Caki2 (cell line): Measurements from ENCODE around the gene N4BP2L2. TPM values are rescaled to one million over a fixed set of nuclear protein-coding genes. Genes with fewer than 3 reads are reported as not detected.

Experiments
- DNase-seq: peaks from one replicate; pipeline ENCODE4 v3.0.0-alpha.2; 2015; ENCODE audit warnings: low read depth
- in situ Hi-C: cut with HindIII; loops from 2 replicates; pipeline ENCODE4 v1.10.0; 2016; ENCODE audit warnings: low sequenced_read_pairs, low pct_unique_long_range_greater_than_20kb, mixed read lengths
- total RNA-seq: library from RNA; depleted of rRNA; stranded (reverse); fragments of >200 nt; shearing (Covaris generic); gene quantifications from 2 replicates; pipeline ENCODE4 v1.2.3, GENCODE V29; 2014; ENCODE audit warnings: low replicate concordance

The N4BP2L2 gene
- total RNA-seq, 1 experiment from 2014 or later = 39.9 TPM

GRCh38 chr13:32476021-32476731 is 62.4 kb downstream of the N4BP2L2 start:
- DNase-seq = no peak
- in situ Hi-C loops = no loop called here

GRCh38 chr13:32474999-32475792 is 63.4 kb downstream of the N4BP2L2 start:
- DNase-seq = no peak
- in situ Hi-C loops = no loop called here

- no peak for DNase-seq
- in situ Hi-C loops = no loop called here
Observed at GRCh38 chr13:32473650-32474049, 64.9 kb downstream of the N4BP2L2 start.

GRCh38 chr13:32472194-32472621 is 66.4 kb downstream of the N4BP2L2 start:
- in situ Hi-C loops = no loop called here

GRCh38 chr13:32471187-32471922 is 67.2 kb downstream of the N4BP2L2 start:
- DNase-seq = no peak
- in situ Hi-C loops = no loop called here

More at GRCh38 chr13:32472194-32472621, 66.4 kb downstream of the N4BP2L2 start:
- no peak for DNase-seq

GRCh38 chr13:32468502-32469142 is 70.0 kb downstream of the N4BP2L2 start:
- in situ Hi-C loops = no loop called here
- no peak for DNase-seq

- in situ Hi-C loops = no loop called here
- no peak for DNase-seq
Observed at GRCh38 chr13:32456591-32456990, 82.0 kb downstream of the N4BP2L2 start.

GRCh38 chr13:32455594-32455903 is 83.0 kb downstream of the N4BP2L2 start:
- in situ Hi-C loops = no loop called here
- DNase-seq = no peak

- in situ Hi-C loops = no loop called here
- DNase-seq = no peak
Observed at GRCh38 chr13:32454886-32455593, 83.6 kb downstream of the N4BP2L2 start.

GRCh38 chr13:32453981-32454380 is 84.6 kb downstream of the N4BP2L2 start:
- DNase-seq = no peak
- in situ Hi-C loops = no loop called here

GRCh38 chr13:32448972-32449371 is 89.6 kb downstream of the N4BP2L2 start:
- in situ Hi-C loops = no loop called here
- DNase-seq = no peak

- in situ Hi-C loops = no loop called here
- peak; percentile 19 for DNase-seq
Observed at GRCh38 chr13:32447894-32448623, 90.5 kb downstream of the N4BP2L2 start.

GRCh38 chr13:32446773-32447465 is 91.7 kb downstream of the N4BP2L2 start:
- no peak for DNase-seq
- in situ Hi-C loops = no loop called here

- in situ Hi-C loops = no loop called here
- DNase-seq = no peak
Observed at GRCh38 chr13:32446220-32446619, 92.4 kb downstream of the N4BP2L2 start.

- in situ Hi-C loops = no loop called here
- no peak for DNase-seq
Observed at GRCh38 chr13:32445461-32445860, 93.1 kb downstream of the N4BP2L2 start.

- no peak for DNase-seq
- in situ Hi-C loops = no loop called here
Observed at GRCh38 chr13:32443111-32443510, 95.5 kb downstream of the N4BP2L2 start.

- DNase-seq = no peak
- in situ Hi-C loops = no loop called here
Observed at GRCh38 chr13:32438871-32439270, 99.7 kb downstream of the N4BP2L2 start.
